RWPE2 (cell line): Measurements from ENCODE around the gene PROM2.

Experiments
- ATAC-seq: fragments of 200-7000 bp; cut with Tn5 transposase; 3 replicates; pipeline ENCODE4 v1.9.1; 2021; ENCODE audit warnings: low read depth
- DNase-seq: peaks from one replicate; pipeline ENCODE4 v3.0.0-alpha.2; 2020; ENCODE audit warnings: low spot score
- H3K27ac ChIP-seq: fragments of 450-650 bp; 2 replicates; pipeline ENCODE4 v1.5.1; 2017; ENCODE audit warnings: mild to moderate bottlenecking; ENCODE audit not compliant: poor library complexity, severe bottlenecking
- H3K27me3 ChIP-seq: fragments of 250-450 bp; sonication (Bioruptor Pico); 2 replicates; pipeline ENCODE4 v1.5.1; 2021; ENCODE audit warnings: mild to moderate bottlenecking, moderate library complexity; ENCODE audit not compliant: insufficient read depth, poor library complexity, severe bottlenecking
- H3K36me3 ChIP-seq: fragments of 250-450 bp; sonication (Bioruptor Pico); 2 replicates; pipeline ENCODE4 v1.5.1; 2020; ENCODE audit warnings: low read depth, mild to moderate bottlenecking, moderate library complexity
- H3K4me1 ChIP-seq: fragments of 250-450 bp; sonication (Bioruptor Pico); 2 replicates; pipeline ENCODE4 v1.5.1; 2021; ENCODE audit warnings: mild to moderate bottlenecking, moderate library complexity; ENCODE audit not compliant: insufficient read depth, poor library complexity, severe bottlenecking
- H3K4me3 ChIP-seq: fragments of 250-450 bp; sonication (Bioruptor Pico); 2 replicates; pipeline ENCODE4 v1.5.1; 2021; ENCODE audit warnings: mild to moderate bottlenecking, moderate library complexity; ENCODE audit not compliant: severe bottlenecking
- H3K9me3 ChIP-seq: fragments of 250-450 bp; sonication (Bioruptor Pico); 2 replicates; pipeline ENCODE4 v1.5.1; 2021; ENCODE audit warnings: mild to moderate bottlenecking, moderate library complexity; ENCODE audit not compliant: severe bottlenecking
- TF ChIP-seq, protein P1 (sequence below): fragments of 450-650 bp; IDR thresholded peaks from one replicate; pipeline ENCODE4 v1.5.1; 2017; ENCODE audit warnings: mild to moderate bottlenecking, moderate library complexity; ENCODE audit not compliant: poor library complexity, severe bottlenecking

Gene PROM2

DNA sequence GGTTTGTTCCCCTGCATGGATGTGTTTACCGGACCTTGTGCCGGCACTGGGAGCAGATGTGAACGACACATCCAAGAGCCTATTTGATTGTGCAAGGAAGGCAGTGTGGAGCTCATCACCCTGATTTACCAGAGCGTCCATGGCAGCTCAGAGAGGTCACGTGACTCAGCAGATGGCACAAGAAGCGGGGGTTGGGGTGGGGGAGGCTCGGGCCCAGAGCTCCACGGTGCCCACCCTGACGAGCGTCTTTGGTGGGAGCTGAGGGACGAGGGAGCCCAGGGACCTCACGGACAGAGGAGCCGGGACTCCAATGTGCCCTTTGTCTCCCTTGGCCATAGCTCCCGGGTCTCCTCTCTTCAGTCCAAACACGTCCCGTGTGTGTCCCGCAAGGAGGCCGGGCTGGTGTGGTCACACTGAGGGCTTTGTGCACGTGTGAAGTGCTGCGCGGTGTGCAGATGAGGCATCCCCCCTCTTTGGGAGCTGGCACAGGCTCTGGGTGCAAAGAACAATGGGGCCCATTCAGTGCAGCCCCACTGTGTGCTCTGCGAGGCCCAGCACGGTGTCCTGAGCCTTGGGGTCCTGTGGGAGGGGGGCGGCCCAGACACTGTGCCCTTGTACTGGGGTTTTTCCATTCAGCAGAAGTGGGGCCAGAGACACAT, 38.4 kb downstream of the PROM2 start:
- H3K4me1 ChIP-seq = peaks cover 18% of the 10 kb centered on the region
- no peak for DNase-seq
- H3K9me3 ChIP-seq = no peaks in the 10 kb centered on the region
- ATAC-seq = no peak
- H3K27ac ChIP-seq = no peak overlapping the region
- no peak overlapping the region for H3K4me3 ChIP-seq
- H3K27me3 ChIP-seq = no peaks in the 10 kb centered on the region
- TF ChIP-seq, protein P1, sequence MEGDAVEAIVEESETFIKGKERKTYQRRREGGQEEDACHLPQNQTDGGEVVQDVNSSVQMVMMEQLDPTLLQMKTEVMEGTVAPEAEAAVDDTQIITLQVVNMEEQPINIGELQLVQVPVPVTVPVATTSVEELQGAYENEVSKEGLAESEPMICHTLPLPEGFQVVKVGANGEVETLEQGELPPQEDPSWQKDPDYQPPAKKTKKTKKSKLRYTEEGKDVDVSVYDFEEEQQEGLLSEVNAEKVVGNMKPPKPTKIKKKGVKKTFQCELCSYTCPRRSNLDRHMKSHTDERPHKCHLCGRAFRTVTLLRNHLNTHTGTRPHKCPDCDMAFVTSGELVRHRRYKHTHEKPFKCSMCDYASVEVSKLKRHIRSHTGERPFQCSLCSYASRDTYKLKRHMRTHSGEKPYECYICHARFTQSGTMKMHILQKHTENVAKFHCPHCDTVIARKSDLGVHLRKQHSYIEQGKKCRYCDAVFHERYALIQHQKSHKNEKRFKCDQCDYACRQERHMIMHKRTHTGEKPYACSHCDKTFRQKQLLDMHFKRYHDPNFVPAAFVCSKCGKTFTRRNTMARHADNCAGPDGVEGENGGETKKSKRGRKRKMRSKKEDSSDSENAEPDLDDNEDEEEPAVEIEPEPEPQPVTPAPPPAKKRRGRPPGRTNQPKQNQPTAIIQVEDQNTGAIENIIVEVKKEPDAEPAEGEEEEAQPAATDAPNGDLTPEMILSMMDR = no peak
- H3K36me3 ChIP-seq = no peaks in the 10 kb centered on the region

DNA sequence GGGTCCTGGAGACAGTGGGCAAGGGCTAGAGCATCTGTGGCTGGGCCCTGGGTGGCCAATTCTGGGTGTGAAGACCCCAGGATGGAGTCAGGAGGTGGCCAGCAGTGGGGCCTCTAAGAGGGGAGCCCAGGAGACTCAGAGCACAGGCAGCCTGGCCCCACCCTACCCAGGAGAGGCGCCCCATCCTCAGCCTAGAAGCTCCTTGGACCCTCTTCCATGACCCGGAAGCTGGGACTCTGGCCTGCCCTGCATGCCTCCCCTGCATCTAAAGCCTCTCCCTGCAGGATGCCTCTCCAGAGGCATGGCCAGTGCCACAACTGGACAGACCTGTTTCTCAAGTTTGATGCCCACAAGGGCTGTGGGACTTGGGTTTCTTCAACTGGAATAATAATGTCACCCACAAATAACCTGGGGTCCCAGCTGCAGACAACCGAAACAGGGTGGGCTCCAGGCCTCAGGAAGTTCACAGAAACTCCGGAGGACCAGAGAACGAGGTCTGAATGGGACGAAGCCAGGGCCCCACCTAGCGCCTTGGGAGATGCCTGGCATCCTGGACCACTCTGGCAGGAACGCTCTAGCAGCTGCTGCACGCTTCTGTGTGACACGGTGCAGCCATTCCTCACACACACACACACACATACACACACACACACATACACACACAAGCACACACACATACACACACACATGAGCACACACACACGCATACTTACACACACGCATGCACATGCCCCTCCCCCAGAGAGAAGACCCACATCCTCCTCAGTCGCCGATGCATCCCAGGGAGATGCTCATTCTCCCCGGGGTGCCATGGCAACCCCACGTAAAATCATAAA, 39.3 kb downstream of the PROM2 start:
- TF ChIP-seq, protein P1 = no peak
- no peaks in the 10 kb centered on the region for H3K9me3 ChIP-seq
- no peak overlapping the region for H3K27ac ChIP-seq
- H3K4me1 ChIP-seq = peaks cover 18% of the 10 kb centered on the region
- ATAC-seq (no peak), DNase-seq (no peak)
- H3K36me3 ChIP-seq = no peaks in the 10 kb centered on the region
- H3K27me3 ChIP-seq = no peaks in the 10 kb centered on the region
- H3K4me3 ChIP-seq = no peak overlapping the region

DNA sequence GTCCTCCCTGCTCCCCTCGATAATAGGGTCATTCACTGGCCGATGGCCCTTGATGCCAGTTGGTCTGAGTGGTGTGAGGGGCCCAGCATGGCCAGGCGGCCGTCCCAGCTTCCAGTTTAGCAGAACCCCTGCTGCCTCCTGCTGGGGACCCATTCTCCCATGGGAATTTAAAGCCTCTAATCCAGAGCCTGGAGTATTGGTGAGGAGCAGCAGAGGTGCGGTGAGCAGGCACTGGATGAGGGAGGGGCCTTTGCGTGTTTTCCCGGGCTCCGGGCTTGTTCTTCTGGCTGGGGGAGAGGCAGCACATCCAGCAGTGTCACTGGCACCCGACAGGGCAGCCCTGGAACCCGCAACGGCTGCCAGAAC, 40.3 kb downstream of the PROM2 start:
- Histone ChIP-seq H3K27ac (no peak overlapping the region), H3K36me3 (no peaks in the 10 kb centered on the region), H3K4me1 (peaks cover 18% of the 10 kb centered on the region), H3K4me3 (no peak overlapping the region), H3K27me3 (no peaks in the 10 kb centered on the region), H3K9me3 (no peaks in the 10 kb centered on the region)
- ATAC-seq (no peak), DNase-seq (no peak)
- TF ChIP-seq, protein P1 = no peak

DNA sequence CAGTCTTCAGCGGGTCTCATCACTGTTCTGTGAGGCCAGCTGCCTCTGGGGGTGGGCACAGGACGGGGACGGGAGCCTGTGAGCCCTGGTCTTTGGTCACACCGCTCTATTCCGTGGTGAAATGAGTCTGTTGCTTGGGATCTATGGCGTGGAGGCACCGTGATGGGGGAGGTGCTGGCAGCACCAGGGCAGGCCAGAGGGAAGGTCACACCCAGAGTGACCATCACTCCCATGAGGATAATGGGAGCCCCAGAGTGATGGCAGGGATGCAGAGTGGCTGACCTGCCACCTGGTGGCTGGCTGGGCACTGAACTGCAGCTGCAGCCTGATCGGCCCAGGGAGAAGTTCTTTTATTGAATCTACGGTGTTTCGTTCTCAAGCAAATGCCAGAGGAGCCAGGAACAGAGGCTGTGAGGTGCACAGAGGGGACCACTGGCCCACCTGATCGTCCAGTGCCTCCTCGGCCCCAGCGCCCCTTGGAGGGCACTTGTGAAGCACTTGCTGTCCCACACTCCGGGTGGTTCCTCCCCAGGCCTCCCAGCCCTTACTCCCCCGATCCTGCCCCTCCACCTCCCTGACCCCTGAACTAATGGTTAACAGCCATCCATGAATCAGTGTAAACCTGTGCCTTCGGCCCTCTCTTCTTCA, 40.8 kb downstream of the PROM2 start:
- TF ChIP-seq, protein P1 = peak; percentile 85
- Histone ChIP-seq H3K27me3 (no peaks in the 10 kb centered on the region), H3K27ac (peak overlapping the region; percentile 16), H3K4me1 (peaks cover 18% of the 10 kb centered on the region), H3K9me3 (no peaks in the 10 kb centered on the region), H3K36me3 (no peaks in the 10 kb centered on the region), H3K4me3 (no peak overlapping the region)
- ATAC-seq (peak; percentile 62), DNase-seq (no peak)
